Activated T-cell treated with anti-CD3 and anti-CD28 coated beads for 4 hours (primary cell): ENCODE results near the gene CTBP1.

Source experiments
- DNase-seq: peaks from one replicate; pipeline ENCODE4 v3.0.0-alpha.2; 2020

Gene CTBP1

GRCh38 chr4:1207603-1208265 lies 41.2 kb downstream of the CTBP1 start:
- DNase-seq, result no peak

- DNase-seq, result no peak
Observed at GRCh38 chr4:1207157-1207470, 41.8 kb downstream of the CTBP1 start.

DNA sequence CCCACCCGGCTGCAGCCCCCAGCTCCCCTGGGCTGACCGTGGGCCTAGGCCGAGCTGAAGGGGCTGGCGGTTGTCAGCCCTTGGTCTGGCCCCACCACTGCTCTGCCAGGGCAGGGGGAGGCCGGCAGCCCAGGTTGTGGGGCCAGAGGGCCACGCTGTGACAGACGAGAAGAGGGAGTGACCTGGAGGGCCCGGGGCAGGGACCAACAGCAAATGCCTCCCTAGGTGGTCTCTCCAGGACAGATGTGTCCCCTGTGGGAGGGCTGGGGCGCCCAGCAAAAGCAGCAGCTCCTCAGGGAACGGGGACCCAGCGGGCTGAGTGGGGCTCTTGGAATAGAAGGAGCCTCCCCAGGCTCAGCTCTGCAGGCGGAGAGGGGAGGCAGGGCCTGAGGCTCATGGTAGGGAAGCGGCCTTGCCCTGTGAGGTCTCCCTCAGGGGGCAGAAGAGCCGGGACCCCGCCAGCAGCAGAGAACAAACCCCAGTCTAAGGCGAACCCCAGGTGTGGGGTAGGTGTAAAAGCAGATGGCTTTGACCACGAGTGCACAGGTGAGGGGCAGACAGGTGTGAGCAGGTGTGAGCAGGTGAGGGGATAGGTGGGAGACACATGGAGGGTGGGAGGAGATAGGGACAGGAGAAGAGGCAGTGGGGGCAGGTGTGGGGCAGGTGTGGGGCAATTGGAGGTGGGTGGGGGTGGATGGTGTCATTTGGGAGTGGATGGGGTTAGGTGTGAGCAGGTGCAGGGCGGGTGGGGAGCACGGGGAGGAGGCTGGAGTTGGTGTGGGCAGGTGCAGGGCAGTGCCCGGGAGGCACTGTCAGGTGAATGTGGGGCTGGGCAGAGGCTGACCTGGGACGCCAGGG lies 42.4 kb downstream of the CTBP1 start:
- no peak for DNase-seq

DNA sequence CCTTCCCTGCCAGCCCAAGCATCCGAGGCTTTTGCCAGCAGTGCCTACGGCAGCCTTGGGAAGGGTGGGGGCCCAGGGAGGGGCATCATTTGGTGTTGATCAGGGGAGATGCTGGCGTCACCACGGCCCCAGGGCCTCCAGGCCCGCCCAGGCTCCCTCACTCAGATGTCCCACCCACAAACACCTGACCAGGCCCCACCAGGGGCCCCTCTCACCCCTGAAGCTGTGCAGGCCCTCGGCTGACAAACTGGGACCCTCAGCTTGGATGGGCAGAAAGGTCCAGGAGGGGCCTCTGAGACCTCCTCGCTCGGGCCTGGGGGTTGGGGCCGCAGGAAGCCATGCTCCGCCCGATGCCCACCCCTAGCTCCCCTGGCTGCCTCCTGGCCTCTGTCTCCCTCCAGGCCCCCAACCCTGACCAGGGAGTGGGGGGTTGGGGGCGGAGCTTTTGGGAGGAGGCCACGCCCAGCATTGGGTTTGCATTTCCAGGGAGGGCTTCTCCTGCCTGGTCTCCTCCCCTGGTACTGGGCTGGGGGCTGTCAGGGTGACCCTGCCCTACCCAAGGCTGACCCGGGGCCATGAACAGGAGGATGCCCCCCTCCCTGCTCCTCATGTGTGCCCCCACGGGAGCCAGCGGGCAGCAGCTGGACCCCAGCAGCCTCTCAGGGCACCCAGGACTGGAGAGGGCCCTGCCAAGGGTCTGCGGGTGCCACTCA lies 43.2 kb downstream of the CTBP1 start:
- no peak for DNase-seq

DNA sequence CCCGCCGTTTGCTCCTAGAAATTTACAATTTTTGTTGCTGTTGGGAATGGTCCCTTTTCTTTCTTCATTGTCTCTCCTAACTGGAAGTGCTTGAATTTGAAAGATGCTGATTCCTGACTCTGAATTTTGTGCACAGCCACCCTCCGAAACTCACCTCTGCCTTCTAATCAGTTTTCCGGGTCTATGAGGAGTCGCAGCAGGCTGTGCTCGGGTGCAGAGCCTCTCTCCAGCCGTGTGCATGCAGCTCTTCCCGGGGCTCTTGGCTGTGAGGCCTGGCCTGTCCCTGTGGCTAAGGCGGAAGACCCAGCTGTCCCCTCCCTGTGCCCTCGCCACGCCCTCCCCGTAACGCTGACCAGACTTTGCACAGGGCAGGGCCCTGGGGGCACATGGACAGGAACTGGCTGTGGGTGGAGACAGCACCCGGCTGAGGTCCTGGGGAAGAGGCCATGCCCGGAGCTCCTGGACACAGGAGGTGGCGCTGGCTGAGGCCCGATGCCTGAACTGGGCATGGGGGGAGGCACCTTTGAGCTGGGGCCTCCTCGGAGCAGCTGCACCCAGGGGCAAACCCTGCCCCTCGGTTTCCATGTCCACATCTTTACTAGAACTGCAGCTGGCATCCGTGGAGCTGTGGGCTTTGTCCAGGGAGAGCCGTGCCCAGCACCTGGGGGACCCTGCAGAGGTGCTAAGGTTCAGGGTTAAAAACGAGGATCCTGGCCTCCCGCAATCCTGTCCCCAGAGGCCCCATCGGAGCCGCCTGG lies 43.9 kb downstream of the CTBP1 start:
- DNase-seq, result no peak

GRCh38 chr4:1204286-1204827 lies 44.6 kb downstream of the CTBP1 start:
- DNase-seq, result no peak

DNA sequence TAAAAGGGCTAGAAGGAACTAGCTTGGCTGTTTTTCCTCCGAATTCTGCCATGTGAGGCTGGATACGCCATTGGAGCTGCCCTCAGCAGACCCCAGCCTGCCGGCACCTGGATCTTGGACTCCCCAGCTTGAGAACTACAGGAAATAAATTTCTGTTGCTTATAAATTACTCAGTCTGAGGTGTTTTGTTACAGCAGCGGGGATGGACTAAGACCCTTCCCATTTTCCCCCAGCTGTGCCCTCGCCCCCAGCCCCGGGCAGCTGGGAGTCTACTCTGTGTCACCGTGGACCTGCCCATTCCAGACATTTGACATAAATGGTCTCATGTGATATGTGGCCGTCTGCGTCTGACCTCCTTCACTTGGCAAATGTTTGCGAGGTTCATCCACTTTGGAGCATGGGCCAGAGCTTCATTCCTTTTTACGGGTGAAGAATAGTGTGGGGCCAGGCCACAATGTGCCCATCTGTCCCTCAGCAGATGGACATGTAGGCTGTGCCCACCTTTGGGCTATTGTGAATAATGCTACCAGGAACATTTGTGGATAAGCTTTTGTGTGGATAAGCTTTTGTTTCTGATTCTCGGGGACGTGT lies 45.8 kb downstream of the CTBP1 start:
- DNase-seq, result no peak

DNA sequence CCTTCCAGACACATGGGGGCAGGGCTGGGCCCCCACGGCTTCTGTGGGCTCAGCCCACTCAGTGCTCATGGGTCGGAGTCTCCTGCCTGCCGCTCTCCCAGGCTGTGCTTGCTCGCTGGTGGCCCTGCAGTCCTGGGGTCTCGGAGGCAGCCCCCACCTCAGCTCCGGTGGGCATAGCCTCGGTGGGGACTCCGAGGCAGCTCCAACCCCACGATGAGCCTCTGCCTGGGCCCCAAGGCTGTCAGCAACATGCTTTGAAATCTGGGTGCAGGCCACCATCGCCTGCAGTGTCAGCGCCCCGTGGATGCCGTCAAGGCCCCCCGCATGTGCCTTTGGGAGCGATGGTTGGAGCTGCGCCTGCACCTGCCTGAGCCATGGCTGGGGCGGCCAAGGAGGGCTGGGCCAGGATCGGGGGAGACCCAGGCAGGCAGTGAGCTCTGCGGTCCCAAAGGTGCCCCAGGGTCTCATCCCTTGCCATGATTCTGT lies 46.4 kb downstream of the CTBP1 start:
- no peak for DNase-seq

- peak; percentile 49 for DNase-seq
Observed at GRCh38 chr4:1201851-1202525, 46.9 kb downstream of the CTBP1 start.

DNA sequence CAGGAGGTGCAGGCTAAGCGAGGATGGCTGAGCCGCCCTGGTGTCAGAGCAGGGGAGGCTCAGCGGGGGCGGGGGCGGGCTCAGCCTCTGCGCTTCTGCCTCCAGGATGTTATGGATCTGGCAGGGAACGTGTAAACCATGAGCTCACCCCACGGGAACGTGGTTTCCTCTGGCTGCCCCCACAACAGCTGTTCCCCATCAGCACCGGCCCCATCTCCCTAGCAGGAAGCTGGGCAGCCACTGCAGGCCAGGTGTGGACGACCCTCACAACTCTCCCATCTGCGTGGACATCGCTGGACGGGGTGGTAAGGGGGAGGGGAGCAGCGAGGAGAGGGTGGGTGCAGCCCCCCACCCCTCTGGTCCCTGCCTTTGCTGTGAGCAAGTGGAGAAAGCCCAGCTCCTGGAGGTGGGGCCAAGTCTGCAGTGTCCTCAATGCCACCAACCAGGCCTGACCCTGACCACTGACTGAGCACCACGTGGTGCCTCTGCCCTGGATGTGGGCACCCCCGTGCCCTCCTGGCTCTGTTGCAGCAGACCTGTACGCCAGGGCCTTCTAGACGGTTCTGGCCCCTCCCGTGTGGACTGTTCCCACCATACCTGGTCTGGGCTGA lies 48.4 kb downstream of the CTBP1 start:
- DNase-seq, result no peak

- DNase-seq, result no peak
Observed at GRCh38 chr4:1199556-1200331, 49.2 kb downstream of the CTBP1 start.

- no peak for DNase-seq
Observed at GRCh38 chr4:1198098-1198844, 50.7 kb downstream of the CTBP1 start.

- no peak for DNase-seq
Observed at GRCh38 chr4:1196421-1197183, 52.3 kb downstream of the CTBP1 start.

DNA sequence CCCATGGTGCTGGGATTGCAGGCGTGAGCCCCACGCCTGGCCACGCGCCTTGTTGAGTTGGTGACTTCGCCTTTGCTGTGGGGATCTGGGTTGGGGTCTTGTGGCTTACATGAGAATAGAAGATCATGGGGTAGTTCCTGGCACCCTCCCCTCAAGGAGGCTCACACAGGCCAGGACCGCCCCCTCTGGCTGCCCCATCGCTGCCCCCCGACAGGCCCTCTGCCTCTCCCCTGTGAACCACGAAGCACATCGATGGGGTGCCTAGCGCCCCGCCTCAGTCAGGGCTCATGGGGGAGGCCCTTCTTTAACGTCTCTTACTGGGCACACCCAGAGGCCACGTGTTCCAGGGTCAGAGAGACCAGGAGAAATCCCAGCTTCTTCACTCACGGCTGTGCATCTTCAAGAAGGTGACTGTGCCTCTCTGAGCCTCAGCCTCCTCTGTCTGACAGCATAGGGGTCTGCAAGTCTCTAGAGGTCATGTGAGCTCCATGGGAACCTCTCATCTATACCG lies 53.0 kb downstream of the CTBP1 start:
- DNase-seq, result no peak

DNA sequence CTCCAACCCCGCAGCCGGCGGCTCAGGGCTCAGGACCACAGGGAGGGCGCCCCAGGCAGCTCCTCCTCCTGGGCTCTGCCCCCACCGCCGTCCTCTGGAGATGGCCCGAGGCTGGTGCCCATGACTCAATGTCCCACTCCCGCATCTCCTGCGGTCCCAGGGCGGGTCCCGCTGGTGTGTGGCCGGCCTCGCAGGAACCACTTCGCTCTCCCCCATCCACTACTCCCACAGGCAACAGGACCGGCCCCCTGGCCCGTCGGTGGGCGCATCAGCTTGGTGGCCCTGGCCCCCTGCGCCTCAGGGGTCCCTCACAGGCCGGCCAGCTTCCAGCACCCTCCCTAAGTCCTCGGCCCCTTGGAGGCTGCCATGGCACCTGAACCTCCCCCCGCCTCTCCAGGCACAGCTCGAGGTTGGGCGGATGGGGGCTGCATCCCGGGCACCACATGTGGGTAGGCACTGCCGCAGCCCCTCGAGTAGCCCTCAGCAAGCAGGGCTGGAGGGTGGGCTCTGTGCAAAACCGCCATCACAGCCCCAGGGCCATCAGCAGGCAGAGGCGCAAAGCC lies 53.7 kb downstream of the CTBP1 start:
- DNase-seq, result no peak

DNA sequence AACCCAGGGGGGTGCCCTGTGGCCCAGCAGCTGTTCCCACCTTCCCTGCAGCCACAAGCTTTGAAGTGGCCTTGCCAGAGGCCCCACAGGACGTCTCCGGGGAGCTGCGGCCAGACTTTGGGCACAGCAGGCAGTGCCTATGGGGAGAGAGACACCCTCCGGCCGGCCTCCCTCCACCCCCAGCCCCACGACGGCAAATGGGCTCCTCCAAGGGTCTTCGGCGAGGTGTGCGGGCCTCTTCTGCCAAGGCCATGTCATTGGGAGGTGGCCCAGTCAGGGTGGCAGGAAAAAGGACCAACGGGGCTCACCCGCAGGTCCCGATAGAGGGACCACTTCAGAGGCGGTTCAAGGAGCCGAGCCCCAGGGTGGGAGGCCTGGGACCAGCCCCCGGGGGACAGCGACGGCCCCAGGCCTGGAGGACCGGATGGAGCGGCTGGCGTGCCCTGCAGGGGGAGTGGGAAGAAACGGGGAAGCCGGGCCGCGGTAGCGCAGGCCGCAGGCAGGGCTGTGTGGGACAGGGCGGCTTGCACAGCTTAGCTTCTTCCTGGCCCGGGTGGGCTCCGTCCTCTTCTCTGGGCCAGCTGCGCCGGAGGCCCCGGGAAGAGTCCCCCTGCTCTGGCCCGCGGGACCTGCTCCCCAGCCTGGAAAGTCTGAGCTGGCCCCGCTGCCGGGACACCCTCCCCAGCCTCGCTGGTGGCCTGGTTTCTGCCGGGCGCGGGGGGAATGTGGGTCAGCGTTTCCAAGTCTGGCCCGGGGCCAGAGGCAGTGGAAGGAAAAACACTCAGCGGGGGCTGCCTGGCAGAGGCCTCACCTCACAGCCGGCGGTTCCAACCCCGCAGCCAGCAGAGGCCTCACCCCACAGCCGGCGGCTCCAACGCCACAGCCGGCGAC lies 54.7 kb downstream of the CTBP1 start:
- DNase-seq, result no peak
